SU-DHL-6 (cell line): ENCODE data around the gene CHST15.

Experiments used
- CTCF ChIP-seq: fragments of 200-600 bp; sonication (generic); IDR thresholded peaks from one replicate; pipeline ENCODE4 v1.5.1; 2017; ENCODE audit warnings: antibody characterized with exemption, mild to moderate bottlenecking, low read length, moderate library complexity; ENCODE audit not compliant: insufficient read depth, poor library complexity, severe bottlenecking
- EZH2phosphoT487 ChIP-seq: fragments of 200-600 bp; sonication (generic), shearing (Covaris generic); conservative IDR thresholded peaks from 2 replicates; pipeline ENCODE4 v1.6.1; 2018; ENCODE audit warnings: mild to moderate bottlenecking, antibody characterized with exemption, low read length, moderate library complexity, mixed read lengths

- no peak for TF ChIP-seq CTCF
- TF ChIP-seq EZH2phosphoT487 = no peak
Measured at GRCh38 chr10:124106241-124106879, 13.0 kb upstream of the CHST15 start.
